AG09309 (cell line): Measurements from ENCODE around the gene ZNF341.
A peak's percentile ranks its signal among the peaks of the same experiment; 100 is the strongest.
"Not testable (repeated sequence)": the region's sequence is repeated elsewhere in the genome, so short reads cannot be mapped to it uniquely, and the experiment has no call there.

ENCODE experiments used
- DNase-seq: peaks from one replicate; pipeline ENCODE4 v3.0.0-alpha.2; 2010; ENCODE audit warnings: low read depth
- H3K4me3 ChIP-seq: 2 replicates; pipeline ENCODE4 v1.5.1; 2011; ENCODE audit warnings: mild to moderate bottlenecking, low read depth, low read length, moderate library complexity; ENCODE audit not compliant: control insufficient read depth
- TF ChIP-seq, protein P1 (sequence below): IDR thresholded peaks from 2 replicates; pipeline ENCODE4 v1.5.1; 2011; ENCODE audit warnings: mild to moderate bottlenecking, low read depth, low read length, inconsistent platforms; ENCODE audit not compliant: insufficient read depth, control insufficient read depth; ENCODE audit errors: missing control alignments

Gene ZNF341

DNA sequence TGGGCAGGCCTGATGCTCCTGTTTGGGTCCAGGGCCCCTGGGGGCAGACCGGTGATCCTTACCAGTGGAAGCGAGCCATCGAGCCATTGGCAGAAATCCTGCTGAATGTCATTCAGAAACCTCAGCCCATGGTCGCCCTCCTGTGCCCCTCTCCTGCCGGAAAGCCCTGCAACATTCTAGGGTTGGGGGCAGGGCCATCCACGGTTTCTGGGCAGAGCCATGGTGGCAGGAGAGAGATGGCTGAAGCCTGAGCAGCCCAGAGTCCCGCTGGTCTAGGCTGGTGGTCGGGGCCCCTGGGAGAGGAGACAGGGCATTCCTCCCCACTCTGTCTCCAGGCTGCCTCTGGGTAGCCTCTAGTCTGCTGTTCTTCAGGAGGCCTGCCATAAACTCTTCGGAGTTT is 59.7 kb downstream of the ZNF341 start:
- no peak for DNase-seq
- TF ChIP-seq, protein P1, sequence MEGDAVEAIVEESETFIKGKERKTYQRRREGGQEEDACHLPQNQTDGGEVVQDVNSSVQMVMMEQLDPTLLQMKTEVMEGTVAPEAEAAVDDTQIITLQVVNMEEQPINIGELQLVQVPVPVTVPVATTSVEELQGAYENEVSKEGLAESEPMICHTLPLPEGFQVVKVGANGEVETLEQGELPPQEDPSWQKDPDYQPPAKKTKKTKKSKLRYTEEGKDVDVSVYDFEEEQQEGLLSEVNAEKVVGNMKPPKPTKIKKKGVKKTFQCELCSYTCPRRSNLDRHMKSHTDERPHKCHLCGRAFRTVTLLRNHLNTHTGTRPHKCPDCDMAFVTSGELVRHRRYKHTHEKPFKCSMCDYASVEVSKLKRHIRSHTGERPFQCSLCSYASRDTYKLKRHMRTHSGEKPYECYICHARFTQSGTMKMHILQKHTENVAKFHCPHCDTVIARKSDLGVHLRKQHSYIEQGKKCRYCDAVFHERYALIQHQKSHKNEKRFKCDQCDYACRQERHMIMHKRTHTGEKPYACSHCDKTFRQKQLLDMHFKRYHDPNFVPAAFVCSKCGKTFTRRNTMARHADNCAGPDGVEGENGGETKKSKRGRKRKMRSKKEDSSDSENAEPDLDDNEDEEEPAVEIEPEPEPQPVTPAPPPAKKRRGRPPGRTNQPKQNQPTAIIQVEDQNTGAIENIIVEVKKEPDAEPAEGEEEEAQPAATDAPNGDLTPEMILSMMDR: no peak

DNA sequence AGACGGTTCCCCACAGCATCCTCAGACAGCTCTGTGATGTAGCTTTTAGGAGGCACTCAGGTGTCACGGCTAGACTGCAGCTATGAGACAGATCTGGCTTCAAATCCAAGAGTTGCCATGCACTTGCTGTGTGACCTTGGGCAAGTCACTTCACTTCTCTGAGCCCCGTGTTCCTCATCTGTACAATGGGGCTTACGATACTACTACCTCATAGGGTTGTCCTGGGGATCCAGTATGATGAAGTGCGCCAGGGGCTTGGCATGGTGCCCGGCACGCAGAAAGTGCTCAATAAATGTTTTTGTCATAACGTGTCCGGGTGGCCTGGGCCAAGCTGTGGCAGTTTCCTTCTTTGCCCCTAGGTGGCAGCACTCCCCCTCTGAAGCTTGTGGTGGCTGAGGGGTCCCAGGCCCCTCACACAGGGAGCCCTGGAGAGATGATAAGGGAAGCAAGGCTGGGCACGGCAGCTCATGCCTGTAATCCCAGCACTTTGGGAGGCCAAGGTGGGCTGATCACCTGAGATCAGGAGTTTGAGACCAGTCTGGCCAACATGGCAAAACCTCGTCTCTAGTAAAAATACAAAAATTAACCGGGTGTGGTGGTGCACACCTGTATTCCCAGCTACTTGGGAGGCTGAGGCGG is 60.3 kb downstream of the ZNF341 start:
- no peak for DNase-seq
- H3K4me3 ChIP-seq: no peak overlapping the region
- TF ChIP-seq, protein P1: peak; percentile 82

More for the DNA sequence above, 59.7 kb downstream of the ZNF341 start:
- H3K4me3 ChIP-seq: no peak overlapping the region

DNA sequence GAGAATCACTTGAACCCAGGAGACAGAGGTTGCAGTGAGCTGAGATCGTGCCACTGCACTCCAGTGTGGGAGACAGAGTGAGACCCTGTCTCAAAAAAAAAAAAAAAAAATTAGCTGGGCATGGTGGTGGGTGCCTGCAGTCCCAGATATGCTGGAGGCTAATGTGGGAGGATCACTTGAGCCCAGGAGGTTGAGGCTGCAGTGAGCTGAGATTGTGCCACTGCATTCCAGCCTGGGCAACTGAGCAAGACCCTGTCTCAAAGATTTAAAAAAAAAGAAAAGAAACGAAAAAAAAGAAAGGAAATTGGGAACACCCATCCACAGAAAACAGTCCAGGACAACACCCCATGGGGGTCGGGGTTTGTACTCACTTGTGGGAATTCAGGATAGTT is 60.8 kb downstream of the ZNF341 start:
- DNase-seq, H3K4me3 ChIP-seq: not testable (repeated sequence)

DNA sequence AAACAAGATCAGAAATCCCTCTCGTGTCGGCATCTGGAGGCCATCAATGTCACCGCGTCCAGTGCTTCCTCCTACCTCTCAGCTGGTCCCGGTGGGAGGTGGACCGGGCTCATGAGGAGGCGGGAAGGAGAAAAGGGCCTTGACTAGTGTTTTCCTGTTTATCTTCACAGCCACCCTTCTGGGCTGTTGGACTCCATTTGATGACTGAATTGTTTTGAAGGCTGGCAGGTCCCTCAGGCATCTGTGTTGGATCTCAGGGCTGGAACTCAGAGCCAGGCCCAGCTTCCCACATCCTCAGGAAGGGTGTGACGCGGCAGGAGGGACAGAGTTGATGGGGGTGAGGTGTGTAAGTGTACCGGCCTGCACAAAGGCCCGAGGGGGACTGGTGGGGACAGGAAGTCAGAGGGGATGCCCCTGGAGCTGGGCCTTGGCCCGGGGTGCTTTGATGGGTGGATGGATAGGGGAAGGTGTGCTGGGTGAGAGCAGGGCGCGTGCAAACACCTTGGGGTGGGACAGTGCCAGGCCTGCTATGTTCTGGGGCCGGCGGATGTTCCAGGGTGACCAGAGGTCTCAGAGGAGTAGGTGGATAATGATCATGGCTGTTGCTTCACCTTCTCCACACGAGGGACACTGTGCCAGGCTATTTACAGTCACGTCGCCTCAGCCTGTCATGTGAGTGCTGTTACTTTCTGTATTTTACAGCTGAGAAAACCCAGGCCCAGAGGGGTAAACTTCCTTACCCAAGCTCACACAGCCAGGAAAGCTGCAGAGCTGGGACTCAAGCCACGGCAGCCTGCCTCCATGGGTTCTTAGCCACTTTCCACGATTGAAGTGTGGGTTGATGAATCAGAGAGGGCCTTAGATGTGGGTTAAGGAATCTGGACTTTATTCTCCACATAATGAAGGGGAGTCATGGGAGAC is 61.5 kb downstream of the ZNF341 start:
- TF ChIP-seq, protein P1: no peak
- no peak overlapping the region for H3K4me3 ChIP-seq
- DNase-seq: peak; percentile 18

DNA sequence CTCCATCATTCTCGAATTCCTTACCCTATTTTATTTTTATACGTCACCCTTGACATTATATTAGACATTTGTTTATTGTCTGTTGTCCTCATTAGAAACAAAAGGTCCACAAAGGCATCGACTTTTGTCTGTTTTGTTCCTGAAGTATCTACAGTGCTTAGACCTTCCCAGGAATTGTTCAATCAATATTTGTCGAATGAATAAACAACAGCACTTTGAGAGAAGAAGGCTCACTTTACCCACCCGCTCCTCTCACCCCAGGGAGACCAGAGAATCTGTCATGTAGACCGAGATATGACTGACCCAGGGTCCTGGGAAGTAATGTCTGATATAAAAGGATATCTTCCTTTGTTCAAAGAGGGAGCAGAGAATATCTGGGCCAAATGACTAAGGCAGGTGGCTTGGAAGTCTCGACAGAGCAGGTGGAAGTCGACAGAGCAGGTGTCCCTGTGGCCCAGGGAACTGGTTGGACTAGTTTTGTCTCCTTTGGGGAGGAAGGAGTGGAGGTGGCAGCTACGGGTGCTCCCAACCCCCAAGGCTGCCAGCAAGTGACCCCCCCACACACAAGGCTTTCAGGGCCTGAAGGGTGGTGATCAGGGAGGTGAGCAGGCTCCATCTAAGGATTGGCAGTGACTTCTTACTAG is 64.6 kb downstream of the ZNF341 start:
- TF ChIP-seq, protein P1: no peak
- H3K4me3 ChIP-seq: no peak overlapping the region
- no peak for DNase-seq

DNA sequence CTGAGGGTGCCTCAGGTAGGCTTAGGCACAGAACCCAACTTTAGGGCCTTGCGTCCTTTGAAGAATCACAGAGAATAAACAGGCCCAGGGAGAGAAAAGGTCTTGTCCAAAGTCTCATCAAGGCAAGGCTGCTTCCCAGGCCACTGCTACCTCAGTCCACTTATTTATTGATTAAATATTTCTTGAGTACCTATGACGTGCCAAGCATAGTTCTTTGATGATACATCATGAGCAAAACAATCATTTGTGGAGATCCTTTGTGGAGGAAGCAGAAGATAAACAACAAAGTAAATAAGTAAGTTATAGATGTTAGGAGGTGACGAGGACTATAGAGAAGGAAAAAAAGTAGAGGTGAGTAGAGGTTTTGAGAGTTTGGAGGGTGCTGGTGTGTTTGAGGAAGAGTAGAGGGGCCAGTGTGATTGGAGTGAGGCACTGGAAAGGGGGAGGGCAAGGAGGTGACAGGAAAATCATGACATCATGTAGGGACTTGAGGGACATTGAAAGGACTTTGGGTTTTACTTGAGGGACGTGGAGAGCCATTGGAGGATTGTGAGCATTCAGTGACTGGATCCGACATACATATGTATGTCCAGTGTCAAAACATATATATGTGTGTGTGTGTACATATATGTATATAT is 65.2 kb downstream of the ZNF341 start:
- TF ChIP-seq, protein P1: no peak
- DNase-seq: no peak
- no peak overlapping the region for H3K4me3 ChIP-seq
